ENCODE measurements around the gene RIT1. TPM values are rescaled to one million over a fixed set of nuclear protein-coding genes. Genes with fewer than 3 reads are reported as not detected.

RIT1 gene
- 24.2 to 29.3 TPM (median 26.4 TPM) in 5 replicates for total RNA-seq (2022; extraction: Qiagen RNA extraction; ENCODE audit: low read depth)

DNA sequence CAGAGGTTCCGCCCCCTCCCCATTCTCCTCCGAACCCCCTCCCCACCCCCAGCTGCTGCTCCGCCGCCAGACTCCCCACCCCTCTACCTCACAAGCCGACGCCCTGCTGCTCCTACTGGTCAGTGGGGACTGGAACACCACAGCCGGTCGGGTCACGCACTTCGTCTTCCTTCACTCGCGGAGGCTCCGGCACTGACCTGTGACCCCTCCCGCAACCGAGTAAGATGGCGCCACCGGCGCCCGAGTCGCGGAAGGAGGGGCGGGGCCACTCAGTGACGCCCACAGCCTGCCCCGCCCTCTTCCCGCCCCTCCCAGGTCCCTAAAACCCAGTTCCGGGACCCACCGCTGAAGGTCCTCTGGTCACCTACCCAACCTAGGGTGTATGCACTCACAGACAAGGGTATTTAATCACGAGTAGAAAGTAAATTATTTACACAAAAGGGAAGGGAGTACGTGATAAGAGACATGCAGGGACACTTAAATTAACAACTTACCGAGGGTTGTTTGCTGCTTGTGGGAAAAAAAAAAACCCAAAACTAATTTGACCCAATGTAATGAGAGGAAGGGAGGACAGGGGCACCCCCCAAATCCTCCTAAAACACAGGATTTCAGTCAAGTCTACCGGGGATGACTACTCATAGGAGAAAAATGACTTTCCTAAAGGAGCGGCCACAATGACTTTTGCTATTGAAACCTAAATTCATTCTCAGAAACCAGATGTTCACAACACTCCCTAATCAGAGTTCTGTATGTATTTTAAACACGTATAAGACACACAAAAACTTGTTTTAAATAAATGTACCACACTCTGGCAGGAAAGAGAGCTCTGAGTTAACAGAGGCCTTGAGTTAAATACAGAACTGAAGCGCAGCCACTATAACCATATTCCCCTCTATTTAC is at the start of gene RIT1:
RIT1 (minus strand) TSS at position 194 of the 900 bp plus-strand sequence. CDS start 588 bp downstream, outside the sequence.

GRCh38 chr1:155940993-155941844 is 30.1 kb upstream of the RIT1 start, which contains the start of gene RXFP4:
Gene RXFP4 (plus strand): TSS chr1:155941638. CDS start chr1:155941710, 72 bp downstream.

DNA sequence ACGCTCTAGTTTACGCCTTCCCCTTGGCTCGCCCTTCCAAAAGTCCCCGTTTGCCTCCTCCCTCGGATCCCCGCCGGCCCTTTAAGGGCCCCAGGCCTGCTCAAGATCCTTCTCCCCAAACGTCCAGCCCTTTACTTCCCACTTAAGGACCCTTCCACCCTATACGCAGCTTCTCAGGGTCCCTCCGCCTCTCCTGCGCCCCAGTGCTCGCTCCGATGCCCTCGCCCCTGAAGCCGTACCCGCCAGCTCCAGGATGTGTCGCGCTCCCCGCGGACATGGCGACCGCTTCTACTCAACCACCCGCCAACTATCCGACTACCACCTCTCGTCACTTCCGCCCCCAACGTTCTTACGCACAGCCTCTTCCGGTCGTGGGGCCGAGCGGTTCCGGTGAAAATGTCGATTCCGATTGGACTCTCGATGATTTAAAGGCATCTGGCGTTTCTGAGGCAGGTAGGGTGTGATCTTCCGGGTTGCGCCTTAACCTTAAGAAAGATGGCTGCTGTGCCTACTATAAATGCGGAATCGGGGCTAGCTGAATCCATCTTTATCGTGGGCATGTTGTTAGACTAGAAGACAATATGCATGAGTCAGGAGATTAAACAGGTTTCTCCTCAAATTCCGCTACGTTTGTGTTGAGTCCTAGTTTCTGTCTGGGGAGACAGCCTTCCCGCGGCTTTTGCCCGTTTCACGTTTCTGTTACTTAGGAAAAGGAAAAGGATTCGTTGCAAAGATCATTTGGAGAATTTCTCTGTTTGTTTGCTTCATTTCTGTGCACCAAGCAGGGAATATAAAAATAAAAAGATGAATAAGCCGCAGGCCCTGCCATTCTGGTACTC is 23.2 kb upstream of the RIT1 start, which contains the start of gene KHDC4:
KHDC4 (minus strand) TSS at position 317 of the 839 bp plus-strand sequence; CDS start at position 277, 40 bp downstream.

DNA sequence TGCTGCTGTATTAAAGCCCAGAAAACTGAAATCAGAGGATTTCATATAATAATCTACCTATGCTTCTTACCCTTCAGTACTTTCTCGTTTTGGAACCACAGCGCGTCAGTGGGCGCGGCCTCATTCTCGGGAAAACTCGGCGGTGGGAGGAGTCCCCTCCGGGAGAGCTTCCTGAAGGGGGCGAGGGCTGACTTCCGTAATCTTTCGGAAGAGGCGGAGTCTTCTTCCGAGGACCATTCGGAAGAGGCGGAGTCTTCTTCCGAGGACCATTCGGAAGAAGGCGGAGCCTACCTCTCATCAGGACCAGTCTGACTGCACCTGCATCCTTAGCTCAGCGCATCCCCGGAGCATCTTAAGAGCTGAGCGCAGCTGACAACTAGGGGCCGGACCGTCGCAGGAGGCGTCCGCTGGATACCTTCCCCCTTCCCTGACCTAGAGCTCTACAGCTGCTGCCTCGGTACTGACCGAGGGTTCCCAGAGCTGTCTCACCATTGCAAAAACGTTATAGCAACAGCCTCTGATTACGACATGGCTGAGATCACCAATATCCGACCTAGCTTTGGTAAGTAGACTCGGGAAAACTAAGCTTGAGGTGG is 51.8 kb downstream of the RIT1 start, which contains the start of gene SYT11:
SYT11 (plus strand) TSS at position 334 of the 596 bp plus-strand sequence; CDS start at position 529, 195 bp downstream.

GRCh38 chr1:155856975-155857930 is 53.9 kb downstream of the RIT1 start, which contains the start of gene GON4L:
Gene GON4L (minus strand): TSS chr1:155857214. CDS start chr1:155853780, 3,434 bp downstream.

Other genes with a start within 250 kb of the RIT1 start
- 46.0 to 51.9 TPM (median 48.0 TPM) in 5 replicates for gene YY1AP1, start 222.6 kb downstream of the RIT1 start, total RNA-seq (2022; extraction: Qiagen RNA extraction; ENCODE audit: low read depth)
- gene DAP3, start 222.3 kb downstream of the RIT1 start, total RNA-seq (2022; extraction: Qiagen RNA extraction; ENCODE audit: low read depth), result 119 to 151 TPM (median 124 TPM) in 5 replicates
- gene GON4L, start 54.1 kb downstream of the RIT1 start, total RNA-seq (2022; extraction: Qiagen RNA extraction; ENCODE audit: low read depth), result 13.7 to 17.9 TPM (median 15.4 TPM) in 5 replicates
- 1.1 to 1.7 TPM (median 1.5 TPM) in 5 replicates for gene SYT11, start 51.8 kb downstream of the RIT1 start, total RNA-seq (2022; extraction: Qiagen RNA extraction; ENCODE audit: low read depth)
- 16.0 to 33.2 TPM (median 30.6 TPM) in 5 replicates for gene KHDC4, start 23.1 kb upstream of the RIT1 start, total RNA-seq (2022; extraction: Qiagen RNA extraction; ENCODE audit: low read depth)
- gene RXFP4, start 30.3 kb upstream of the RIT1 start, total RNA-seq (2022; extraction: Qiagen RNA extraction; ENCODE audit: low read depth), result not detected in 5 replicates
- gene ARHGEF2, start 67.2 kb upstream of the RIT1 start, total RNA-seq (2022; extraction: Qiagen RNA extraction; ENCODE audit: low read depth), result 38.8 to 47.2 TPM (median 41.7 TPM) in 5 replicates
- gene SSR2, start 109.6 kb upstream of the RIT1 start, total RNA-seq (2022; extraction: Qiagen RNA extraction; ENCODE audit: low read depth), result 262 to 276 TPM (median 267 TPM) in 5 replicates
- 38.5 to 48.6 TPM (median 41.7 TPM) in 5 replicates for gene UBQLN4, start 142.4 kb upstream of the RIT1 start, total RNA-seq (2022; extraction: Qiagen RNA extraction; ENCODE audit: low read depth)
- gene LAMTOR2, start 143.4 kb upstream of the RIT1 start, total RNA-seq (2022; extraction: Qiagen RNA extraction; ENCODE audit: low read depth), result 146 to 158 TPM (median 152 TPM) in 5 replicates
- gene RAB25, start 149.8 kb upstream of the RIT1 start, total RNA-seq (2022; extraction: Qiagen RNA extraction; ENCODE audit: low read depth), result 0.14 TPM in 1 of 5 replicates, not detected in the others
- gene MEX3A, start 171.1 kb upstream of the RIT1 start, total RNA-seq (2022; extraction: Qiagen RNA extraction; ENCODE audit: low read depth), result 1.4 to 3.0 TPM (median 2.5 TPM) in 5 replicates
- gene LMNA, start 203.4 kb upstream of the RIT1 start, total RNA-seq (2022; extraction: Qiagen RNA extraction; ENCODE audit: low read depth), result 658 to 735 TPM (median 680 TPM) in 5 replicates
- gene SEMA4A, start 242.2 kb upstream of the RIT1 start, total RNA-seq (2022; extraction: Qiagen RNA extraction; ENCODE audit: low read depth), result 0.32 to 0.69 TPM (median 0.44 TPM) in 5 replicates